Effector memory CD4-positive, alpha-beta T cell (primary cell): ENCODE measurements around the gene ULK4.
A peak's percentile ranks its signal among the peaks of the same experiment; 100 is the strongest.

ENCODE experiments used
- DNase-seq, 3 donors: peaks; one replicate each; pipeline ENCODE4 v3.0.0-alpha.2; 2020
- H3K27ac ChIP-seq: 2 replicates; pipeline ENCODE4 v1.7.0; 2013; ENCODE audit warnings: mild to moderate bottlenecking, low read length, moderate library complexity; ENCODE audit not compliant: insufficient read depth, poor library complexity, severe bottlenecking
- H3K27me3 ChIP-seq: replicated peaks from 2 replicates; pipeline ENCODE4 v1.7.0; 2013; ENCODE audit warnings: mild to moderate bottlenecking, low read length; ENCODE audit not compliant: insufficient read depth, control insufficient read depth, poor library complexity, severe bottlenecking
- H3K36me3 ChIP-seq: 2 replicates; pipeline ENCODE4 v1.7.0; 2013; ENCODE audit warnings: mild to moderate bottlenecking, low read length, moderate library complexity; ENCODE audit not compliant: control insufficient read depth, insufficient read depth
- H3K4me1 ChIP-seq: 2 replicates; pipeline ENCODE4 v1.7.0; 2013; ENCODE audit warnings: low read length, mild to moderate bottlenecking; ENCODE audit not compliant: control insufficient read depth, insufficient read depth, poor library complexity, severe bottlenecking
- H3K4me3 ChIP-seq: 2 replicates; pipeline ENCODE4 v1.7.0; 2013; ENCODE audit warnings: low read length, low read depth, mild to moderate bottlenecking; ENCODE audit not compliant: insufficient read depth, poor library complexity, severe bottlenecking
- H3K9me3 ChIP-seq: 2 replicates; pipeline ENCODE4 v1.7.0; 2013; ENCODE audit warnings: mild to moderate bottlenecking, low read length, moderate library complexity; ENCODE audit not compliant: control insufficient read depth

The ULK4 gene

DNA sequence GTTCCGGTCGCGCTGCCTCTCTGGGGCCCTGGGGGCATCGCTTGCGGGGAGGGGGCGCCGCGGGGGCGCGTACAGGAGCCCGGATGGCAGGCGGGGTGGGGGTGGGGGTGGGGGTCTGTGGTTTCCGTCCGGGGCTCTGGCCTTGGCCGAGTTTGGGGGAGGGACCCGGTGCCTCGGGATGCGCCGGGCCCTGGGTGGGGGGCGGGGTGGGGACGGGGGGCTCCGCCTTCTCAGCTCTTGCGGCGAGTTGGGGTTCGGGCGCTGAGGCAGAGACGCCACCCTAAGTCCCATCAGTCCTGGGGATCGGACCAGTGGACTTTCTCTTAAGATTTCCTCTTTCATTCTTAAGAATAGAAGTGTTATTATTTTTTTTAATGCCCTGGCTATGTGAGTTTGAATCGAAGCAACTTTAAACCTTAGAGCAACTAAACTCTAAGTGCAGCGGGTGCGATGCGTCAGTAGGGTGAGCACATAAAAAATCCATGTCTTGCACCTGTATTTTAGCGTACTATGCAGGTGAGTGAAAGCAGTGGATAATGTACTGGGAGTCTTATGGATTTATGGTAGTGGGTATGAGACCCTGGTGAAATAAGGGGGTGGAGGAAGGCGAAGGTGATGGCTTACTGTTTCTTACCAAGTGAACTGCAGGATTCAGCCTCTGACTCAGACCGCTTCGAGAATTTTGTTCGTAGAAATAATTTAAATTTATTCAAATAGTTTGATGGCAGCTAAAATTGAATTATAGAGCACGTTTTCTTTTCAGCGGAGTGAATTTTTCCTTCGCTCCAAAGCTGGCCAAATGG, 761.8 kb downstream of the ULK4 start:
- peak in 2 of 3 donors; percentile 32 to 39 for DNase-seq
- Histone ChIP-seq H3K4me1 (peaks cover 26% of the 10 kb centered on the region), H3K4me3 (peak overlapping the region; percentile 87), H3K27ac (peak overlapping the region; percentile 92), H3K36me3 (no peaks in the 10 kb centered on the region), H3K27me3 (no peaks in the 10 kb centered on the region), H3K9me3 (no peaks in the 10 kb centered on the region)

DNA sequence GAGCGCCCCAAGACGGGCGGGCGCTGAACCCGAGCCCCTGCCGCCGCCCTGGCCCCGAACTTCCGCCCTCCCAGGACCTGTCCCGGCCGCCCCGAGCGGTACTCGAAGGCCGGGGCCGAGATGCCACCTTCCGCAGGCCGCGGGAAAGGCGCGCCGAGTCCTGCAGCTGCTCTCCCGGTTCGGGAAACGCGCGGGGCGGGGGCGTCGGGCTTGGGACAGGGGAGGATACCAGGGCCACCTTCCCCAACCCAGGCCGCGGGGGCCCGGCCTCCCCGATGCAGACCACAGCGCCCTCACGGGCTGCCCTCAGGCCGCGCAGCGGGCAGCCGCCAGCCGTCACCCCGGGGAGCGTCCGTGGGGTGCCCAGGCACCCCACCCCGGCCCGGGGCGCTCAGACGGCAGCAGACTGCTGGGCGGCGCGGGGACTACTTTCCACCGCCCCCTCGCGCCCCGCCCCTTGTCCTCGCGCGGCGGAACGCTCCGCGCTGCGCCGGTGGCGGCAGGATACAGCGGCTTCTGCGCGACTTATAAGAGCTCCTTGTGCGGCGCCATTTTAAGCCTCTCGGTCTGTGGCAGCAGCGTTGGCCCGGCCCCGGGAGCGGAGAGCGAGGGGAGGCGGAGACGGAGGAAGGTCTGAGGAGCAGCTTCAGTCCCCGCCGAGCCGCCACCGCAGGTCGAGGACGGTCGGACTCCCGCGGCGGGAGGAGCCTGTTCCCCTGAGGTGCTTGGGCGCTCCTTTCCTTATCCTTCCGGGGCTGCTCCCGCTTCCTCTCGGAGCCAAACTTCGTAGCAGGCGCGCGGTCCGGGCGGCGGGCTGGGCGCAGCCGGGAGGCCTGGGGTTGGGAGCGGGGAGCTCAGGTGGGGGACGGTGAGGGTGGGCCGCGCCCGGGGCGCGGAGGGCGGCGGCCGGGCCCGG, 762.7 kb downstream of the ULK4 start, which contains the start of gene CTNNB1:
Gene CTNNB1 (plus strand): TSS at position 556 of the 916 bp plus-strand sequence. CDS start 24,564 bp downstream, outside the sequence.
- no peaks in the 10 kb centered on the region for H3K36me3 ChIP-seq
- peaks cover 26% of the 10 kb centered on the region for H3K4me1 ChIP-seq
- H3K9me3 ChIP-seq, result no peaks in the 10 kb centered on the region
- no peaks in the 10 kb centered on the region for H3K27me3 ChIP-seq
- DNase-seq, result peak; percentile 86 to 89 (median 87)
- peak within 1 kb of the TSS; percentile 87 for H3K4me3 ChIP-seq
- H3K27ac ChIP-seq, result peak within 1 kb of the TSS; percentile 92

DNA sequence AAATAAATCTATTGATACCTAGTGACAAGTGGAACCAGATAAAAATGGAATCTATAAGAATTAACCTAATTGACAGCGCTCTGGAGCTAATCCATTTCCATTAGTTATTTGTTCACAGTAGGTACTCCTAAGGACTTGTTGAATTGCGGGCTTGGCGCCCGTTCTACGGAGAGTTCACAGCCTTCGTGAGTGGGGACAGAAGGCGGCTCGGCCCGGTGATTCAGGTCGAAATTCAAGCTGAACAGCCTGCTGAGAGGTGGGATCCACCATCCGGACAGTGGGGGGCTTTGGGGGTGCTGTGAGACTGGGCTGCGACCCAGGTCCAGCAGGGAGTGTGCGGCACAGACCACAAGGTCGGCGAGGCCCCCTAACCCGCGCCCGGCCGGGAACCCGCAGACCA, 763.4 kb downstream of the ULK4 start:
- Histone ChIP-seq H3K27ac (peak overlapping the region; percentile 92), H3K36me3 (no peaks in the 10 kb centered on the region), H3K9me3 (no peaks in the 10 kb centered on the region), H3K4me3 (peak overlapping the region; percentile 87), H3K27me3 (no peaks in the 10 kb centered on the region), H3K4me1 (peaks cover 26% of the 10 kb centered on the region)
- no peak for DNase-seq

DNA sequence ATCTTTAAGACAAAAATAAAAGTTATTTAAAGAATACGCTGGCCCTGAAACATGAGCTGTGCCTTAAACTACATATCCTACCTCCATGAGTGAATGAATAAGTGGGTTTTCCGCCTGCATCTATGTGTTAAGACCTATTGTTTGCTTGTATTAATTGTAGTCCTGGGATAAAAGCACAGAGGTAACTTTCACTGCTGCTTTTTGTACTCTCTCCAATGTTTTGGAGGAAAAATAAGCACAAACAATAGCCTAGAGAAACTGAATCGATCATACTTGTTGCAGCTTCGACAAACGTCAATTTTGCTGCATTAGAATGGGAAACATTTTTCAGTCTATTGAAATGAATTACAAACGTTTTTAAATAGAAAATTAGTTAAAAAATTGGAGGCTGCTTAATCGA, 763.9 kb downstream of the ULK4 start:
- Histone ChIP-seq H3K4me1 (peaks cover 21% of the 10 kb centered on the region), H3K36me3 (no peaks in the 10 kb centered on the region), H3K4me3 (no peak overlapping the region), H3K27ac (no peak overlapping the region), H3K9me3 (no peaks in the 10 kb centered on the region), H3K27me3 (no peaks in the 10 kb centered on the region)
- no peak for DNase-seq
